ENCODE results near the gene MAFF. TPM values are rescaled to one million over a fixed set of nuclear protein-coding genes. Genes with fewer than 3 reads are reported as not detected.
A peak's percentile ranks its signal among the peaks of the same experiment; 100 is the strongest.

The MAFF gene
- total and polyA plus RNA-seq, 9 of the 15 experiments (the other 6 are each of a cell fraction or from before 2014, with no cell fraction given), result 0.51 to 8.0 (median 5.4) TPM

DNA sequence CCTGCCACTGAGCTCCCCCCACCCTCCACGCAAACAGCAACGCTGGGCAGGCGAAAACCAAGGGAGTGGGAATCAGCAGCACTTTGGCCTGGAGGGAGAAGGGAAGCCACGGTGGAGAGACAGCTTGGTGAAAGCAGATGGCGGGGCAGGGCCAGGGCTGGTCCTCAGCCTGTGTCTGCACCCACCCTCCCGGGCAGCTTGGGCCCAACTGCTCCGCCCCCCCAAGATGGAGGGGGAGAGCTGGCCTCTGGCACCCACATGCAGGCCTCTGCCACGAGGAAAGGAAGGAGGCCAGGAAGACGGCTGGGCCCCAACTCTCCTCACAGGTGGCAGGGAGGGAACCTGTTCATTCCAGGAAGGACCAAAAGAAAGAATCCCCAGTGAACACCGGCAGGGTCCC lies 17.8 kb downstream of the MAFF start:
- CTCF ChIA-PET (ENCODE audit: low intra/inter-chr PET ratio), result no interaction called here
- DNase-seq (ENCODE audit: extremely low read depth in 1 of 4, low spot score in 3 of 4) (no peak), FAIRE-seq (no peak), ATAC-seq (no peak)
- Histone ChIP-seq H4K20me1 (replicated peaks; ENCODE audit: control insufficient read depth, insufficient read depth, low read length) (no peaks in the 10 kb centered on the region), H3K4me1 (replicated peaks in 1 of 2; ENCODE audit: control insufficient read depth in 2 of 2, insufficient read depth in 2 of 2, low read length in 2 of 2) (peaks cover 3 to 30% of the 10 kb centered on the region in 2 experiments; a peak in 3 of 5 replicates), H3K9ac (ENCODE audit: insufficient read depth in 1 of 2, low read depth in 2 of 2, low read length in 2 of 2) (no peak overlapping the region), H3K79me2 (ENCODE audit: control insufficient read depth, insufficient read depth, low read length) (no peaks in the 10 kb centered on the region), H3K27me3 (ENCODE audit: control insufficient read depth in 2 of 2, insufficient read depth in 2 of 2, low read length in 2 of 2) (no peaks in the 10 kb centered on the region), H3K27ac (ENCODE audit: extremely low read depth, low read depth, low read length) (no peak overlapping the region), H3K4me3 (no peak overlapping the region), H3K9me3 (replicated peaks; ENCODE audit: control insufficient read depth, insufficient read depth, low read depth, low read length) (no peaks in the 10 kb centered on the region), H3K36me3 (ENCODE audit: control insufficient read depth, insufficient read depth, low read length) (peaks cover 5% of the 10 kb centered on the region; the same call in 2 of the 3 replicates), H3K4me2 (ENCODE audit: insufficient read depth, low read length) (no peak overlapping the region), H2AFZ (ENCODE audit: low read depth, low read length) (no peak overlapping the region), H3K9me1 (ENCODE audit: control insufficient read depth, insufficient read depth, low read length) (no peaks in the 10 kb centered on the region)
- BruUV-seq (replicated peaks), result TSS peak; percentile 19
- intact Hi-C loops (cut with micrococcal nuclease), result no loop called here
- POLR2A ChIA-PET, result interaction anchor here (0.7 to 2.0 kb wide), 5 partner anchors 12 to 106 kb away, joined by 3 to 7 read pairs (median 4); no protein-coding TSS in a partner anchor
- in situ Hi-C loops (cut with MboI), result no loop called here
- TF ChIP-seq, protein P1, sequence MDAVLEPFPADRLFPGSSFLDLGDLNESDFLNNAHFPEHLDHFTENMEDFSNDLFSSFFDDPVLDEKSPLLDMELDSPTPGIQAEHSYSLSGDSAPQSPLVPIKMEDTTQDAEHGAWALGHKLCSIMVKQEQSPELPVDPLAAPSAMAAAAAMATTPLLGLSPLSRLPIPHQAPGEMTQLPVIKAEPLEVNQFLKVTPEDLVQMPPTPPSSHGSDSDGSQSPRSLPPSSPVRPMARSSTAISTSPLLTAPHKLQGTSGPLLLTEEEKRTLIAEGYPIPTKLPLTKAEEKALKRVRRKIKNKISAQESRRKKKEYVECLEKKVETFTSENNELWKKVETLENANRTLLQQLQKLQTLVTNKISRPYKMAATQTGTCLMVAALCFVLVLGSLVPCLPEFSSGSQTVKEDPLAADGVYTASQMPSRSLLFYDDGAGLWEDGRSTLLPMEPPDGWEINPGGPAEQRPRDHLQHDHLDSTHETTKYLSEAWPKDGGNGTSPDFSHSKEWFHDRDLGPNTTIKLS (IDR thresholded peaks at IDR 0.05; ENCODE audit: borderline replicate concordance, low read depth), result no peak
- TF ChIP-seq FOXK1 (CRISPR knock-in tag; IDR thresholded peaks at IDR 0.05; ENCODE audit: borderline replicate concordance) (no peak), RBM25 (IDR thresholded peaks at IDR 0.05; ENCODE audit: low read depth, low read length, severe bottlenecking) (no peak), ZBTB8A (IDR thresholded peaks at IDR 0.05; ENCODE audit: partially characterized antibody) (no peak), POLR2G (IDR thresholded peaks at IDR 0.05; ENCODE audit: low read depth, low read length) (0 out of 2 replicates have a peak, but pooled peaks have one; percentile 32)
- 78% methylated on average over 7 of the region's 10 CpGs for WGBS (ENCODE audit: insufficient coverage, low coverage, missing lambda C conversion rate)
